Neural cell (in vitro differentiated cells): ENCODE results near the gene MAP2K7. TPM values are rescaled to one million over a fixed set of nuclear protein-coding genes. Genes with fewer than 3 reads are reported as not detected.

Source experiments
- H2AFZ ChIP-seq: fragments of 200-600, 300-800 bp; sonication (generic), shearing (Covaris generic); 2 replicates; pipeline ENCODE4 v1.6.0; 2014; ENCODE audit warnings: low read depth, mild to moderate bottlenecking, antibody characterized with exemption, low read length, moderate library complexity
- H3F3A ChIP-seq: fragments of 200-600 bp; shearing (Covaris generic); 2 replicates; pipeline ENCODE4 v1.6.1; 2016; ENCODE audit warnings: mild to moderate bottlenecking, moderate library complexity, mixed read lengths, antibody characterized with exemption, low read length; ENCODE audit not compliant: insufficient read depth, poor library complexity, severe bottlenecking
- H3K27ac ChIP-seq: fragments of 200-600, 300-800 bp; sonication (generic), shearing (Covaris generic); 2 replicates; pipeline ENCODE4 v1.5.1; 2014; ENCODE audit warnings: mild to moderate bottlenecking, low read length, moderate library complexity
- H3K27me3 ChIP-seq: fragments of 300-800, 200-600 bp; sonication (generic), shearing (Covaris generic); 2 replicates; pipeline ENCODE4 v1.6.0; 2014; ENCODE audit warnings: mild to moderate bottlenecking, low read depth, low read length, moderate library complexity; ENCODE audit not compliant: insufficient read depth
- H3K36me3 ChIP-seq: fragments of 300-800, 200-600 bp; sonication (generic), shearing (Covaris generic); 2 replicates; pipeline ENCODE4 v1.5.1; 2014; ENCODE audit warnings: mild to moderate bottlenecking, antibody characterized with exemption, low read length, moderate library complexity; ENCODE audit not compliant: insufficient read depth
- H3K4me2 ChIP-seq: fragments of 300-800, 200-600 bp; sonication (generic), shearing (Covaris generic); 2 replicates; pipeline ENCODE4 v1.6.0; 2014; ENCODE audit warnings: mild to moderate bottlenecking, low read length
- H3K4me3 ChIP-seq: fragments of 300-800, 200-600 bp; sonication (generic), shearing (Covaris generic); 2 replicates; pipeline ENCODE4 v1.5.1; 2014; ENCODE audit warnings: mild to moderate bottlenecking, low read length, moderate library complexity
- H3K79me2 ChIP-seq: fragments of 200-600 bp; shearing (Covaris generic); replicated peaks from 2 replicates; pipeline ENCODE4 v1.6.0; 2014; ENCODE audit warnings: mild to moderate bottlenecking, low read length, moderate library complexity; ENCODE audit not compliant: insufficient read depth
- H3K9ac ChIP-seq: fragments of 300-800, 200-600 bp; sonication (generic), shearing (Covaris generic); 2 replicates; pipeline ENCODE4 v1.6.1; 2016; ENCODE audit warnings: mild to moderate bottlenecking, low read length, mixed read lengths
- H3K9me2 ChIP-seq: fragments of 200-600 bp; shearing (Covaris generic); 2 replicates; pipeline ENCODE4 v1.6.1; 2016; ENCODE audit warnings: mild to moderate bottlenecking, low read length, mixed read lengths; ENCODE audit not compliant: insufficient read depth
- H3K9me3 ChIP-seq: fragments of 200-600, 300-800 bp; sonication (generic), shearing (Covaris generic); 2 replicates; pipeline ENCODE4 v1.6.1; 2016; ENCODE audit warnings: mild to moderate bottlenecking, mixed run types, low read length, moderate library complexity, mixed read lengths
- H4K20me1 ChIP-seq: fragments of 200-600 bp; shearing (Covaris generic); 2 replicates; pipeline ENCODE4 v1.6.1; 2016; ENCODE audit warnings: mild to moderate bottlenecking, mixed run types; ENCODE audit not compliant: insufficient read depth
- CTCF ChIP-seq: fragments of 450-650 bp; IDR thresholded peaks from 2 replicates; pipeline ENCODE4 v1.5.1; 2014; ENCODE audit warnings: antibody characterized with exemption, mild to moderate bottlenecking, moderate library complexity; ENCODE audit not compliant: poor library complexity, severe bottlenecking
- EP300 ChIP-seq: fragments of 450-650 bp; conservative IDR thresholded peaks from 2 replicates; pipeline ENCODE4 v1.6.1; 2014; ENCODE audit warnings: antibody characterized with exemption, mild to moderate bottlenecking, moderate library complexity; ENCODE audit not compliant: poor library complexity, severe bottlenecking
- EZH2 ChIP-seq: fragments of 200-600, 300-800 bp; shearing (Covaris generic), sonication (generic); IDR thresholded peaks from 2 replicates; pipeline ENCODE4 v1.6.1; 2014; ENCODE audit warnings: antibody characterized with exemption, low read length, borderline replicate concordance, mild to moderate bottlenecking; ENCODE audit not compliant: insufficient read depth, poor library complexity, severe bottlenecking
- MXI1 ChIP-seq: fragments of 450-650 bp; conservative IDR thresholded peaks from 2 replicates; pipeline ENCODE4 v1.6.1; 2014; ENCODE audit warnings: antibody characterized with exemption, mild to moderate bottlenecking; ENCODE audit not compliant: poor library complexity, severe bottlenecking
- POLR2AphosphoS5 ChIP-seq: IDR thresholded peaks from 2 replicates; pipeline ENCODE4 v1.6.1; 2012
- RAD21 ChIP-seq: fragments of 450-650 bp; conservative IDR thresholded peaks from 2 replicates; pipeline ENCODE4 v1.6.1; 2014; ENCODE audit warnings: antibody characterized with exemption, mild to moderate bottlenecking, moderate library complexity
- REST ChIP-seq: IDR thresholded peaks from 2 replicates; pipeline ENCODE4 v1.6.1; 2012; ENCODE audit warnings: borderline replicate concordance
- SMC3 ChIP-seq: fragments of 450-650 bp; conservative IDR thresholded peaks from 2 replicates; pipeline ENCODE4 v1.6.1; 2014; ENCODE audit warnings: antibody characterized with exemption, mild to moderate bottlenecking, moderate library complexity; ENCODE audit not compliant: poor library complexity
- TAF1 ChIP-seq: IDR thresholded peaks from 2 replicates; pipeline ENCODE4 v1.6.1; 2012; ENCODE audit warnings: low read depth
- polyA plus RNA-seq: library from polyadenylated mRNA; depleted of rRNA; stranded (reverse); fragments of >200 nt; gene quantifications from 2 replicates; pipeline ENCODE4 v1.2.3, GENCODE V29; 2014

The MAP2K7 gene
- polyA plus RNA-seq, 1 donor from 2014 or later = 9.2 TPM

GRCh38 chr19:7881910-7882309 is 21.8 kb upstream of the MAP2K7 start:
- Histone ChIP-seq H3K9me3 (no peaks in the 10 kb centered on the region), H3F3A (no peaks in the 10 kb centered on the region), H2AFZ (no peak overlapping the region), H3K36me3 (no peaks in the 10 kb centered on the region), H3K9ac (no peak overlapping the region), H3K27ac (no peak overlapping the region), H3K9me2 (no peaks in the 10 kb centered on the region), H4K20me1 (no peaks in the 10 kb centered on the region), H3K27me3 (no peaks in the 10 kb centered on the region), H3K4me3 (no peak overlapping the region), H3K4me2 (no peak overlapping the region), H3K79me2 (no peaks in the 10 kb centered on the region)
- TF ChIP-seq REST (no peak), POLR2AphosphoS5 (no peak), RAD21 (no peak)

GRCh38 chr19:7883105-7883504 is 20.6 kb upstream of the MAP2K7 start:
- no peaks in the 10 kb centered on the region for H3K79me2 ChIP-seq
- H4K20me1 ChIP-seq = no peaks in the 10 kb centered on the region
- H2AFZ ChIP-seq = no peak overlapping the region
- H3K4me2 ChIP-seq = no peak overlapping the region
- no peak overlapping the region for H3K9ac ChIP-seq
- H3K9me2 ChIP-seq = no peaks in the 10 kb centered on the region
- H3K36me3 ChIP-seq = no peaks in the 10 kb centered on the region
- H3K9me3 ChIP-seq = no peaks in the 10 kb centered on the region
- no peaks in the 10 kb centered on the region for H3F3A ChIP-seq
- peaks cover 6% of the 10 kb centered on the region for H3K27me3 ChIP-seq
- TF ChIP-seq TAF1 = no peak
- TF ChIP-seq EZH2 = no peak
- no peak for TF ChIP-seq MXI1
- no peak for TF ChIP-seq SMC3
- no peak for TF ChIP-seq CTCF
- no peak for TF ChIP-seq EP300
- TF ChIP-seq REST = no peak
- TF ChIP-seq POLR2AphosphoS5 = no peak
- TF ChIP-seq RAD21 = no peak
- no peak overlapping the region for H3K27ac ChIP-seq
- no peak overlapping the region for H3K4me3 ChIP-seq
